Endodermal cell (in vitro differentiated cells): ENCODE results near the gene FBN2. TPM values are rescaled to one million over a fixed set of nuclear protein-coding genes. Genes with fewer than 3 reads are reported as not detected.

Experiments used
- DNase-seq: peaks from one replicate; pipeline ENCODE4 v3.0.0-alpha.2; 2017
- H3K27ac ChIP-seq: 2 replicates; pipeline ENCODE4 v1.5.1; 2013; ENCODE audit warnings: mild to moderate bottlenecking, low read depth, low read length, moderate library complexity
- H3K27me3 ChIP-seq: 2 replicates; pipeline ENCODE4 v1.6.1; 2013; ENCODE audit warnings: mild to moderate bottlenecking, low read length, moderate library complexity; ENCODE audit not compliant: insufficient read depth, control insufficient read depth, poor library complexity, severe bottlenecking
- H3K36me3 ChIP-seq: 2 replicates; pipeline ENCODE4 v1.7.0; 2013; ENCODE audit warnings: mild to moderate bottlenecking, low read length, moderate library complexity; ENCODE audit not compliant: control insufficient read depth, insufficient read depth
- H3K4me1 ChIP-seq: one replicate; pipeline ENCODE4 v1.7.0; 2013; ENCODE audit warnings: low read length; ENCODE audit not compliant: control insufficient read depth, insufficient read depth
- H3K4me3 ChIP-seq: 2 replicates; pipeline ENCODE4 v1.5.1; 2013; ENCODE audit warnings: mild to moderate bottlenecking, low read length, moderate library complexity
- H3K9ac ChIP-seq: 2 replicates; pipeline ENCODE4 v1.6.1; 2013; ENCODE audit warnings: mild to moderate bottlenecking, low read length, moderate library complexity; ENCODE audit not compliant: poor library complexity, severe bottlenecking; ENCODE audit errors: extremely low read depth
- H3K9me3 ChIP-seq: 2 replicates; pipeline ENCODE4 v1.6.1; 2013; ENCODE audit warnings: mild to moderate bottlenecking, low read length, moderate library complexity; ENCODE audit not compliant: control insufficient read depth
- H3K27ac Mint-ChIP-seq: 2 replicates; pipeline ENCODE4 v1.8.0; 2020; ENCODE audit warnings: mixed read lengths
- H3K27me3 Mint-ChIP-seq: 2 replicates; pipeline ENCODE4 v1.8.0; 2021; ENCODE audit warnings: mild to moderate bottlenecking, mixed read lengths; ENCODE audit not compliant: insufficient read depth
- H3K36me3 Mint-ChIP-seq: 2 replicates; pipeline ENCODE4 v1.8.0; 2020; ENCODE audit warnings: low read depth, mixed read lengths
- H3K4me1 Mint-ChIP-seq: 2 replicates; pipeline ENCODE4 v1.8.0; 2020; ENCODE audit warnings: mixed read lengths
- H3K4me3 Mint-ChIP-seq: 2 replicates; pipeline ENCODE4 v1.8.0; 2020; ENCODE audit warnings: mild to moderate bottlenecking, moderate library complexity, mixed read lengths
- H3K9me3 Mint-ChIP-seq: 2 replicates; pipeline ENCODE4 v1.8.0; 2020; ENCODE audit warnings: mild to moderate bottlenecking, mixed read lengths
- WGBS, 2 experiments: methylation state at CpG; one replicate each; pipeline versions ENCODE4 v1.1.5 to v1.1.7; 2013; ENCODE audit warnings: missing lambda C conversion rate in 2 of 2, mixed read lengths in 1 of 2; ENCODE audit not compliant: insufficient coverage in 1 of 2, insufficient read length in 1 of 2; 5-methylcytosine and 5-hydroxymethylcytosine counted together
- total RNA-seq, 2 donors: library from RNA; stranded (reverse); fragmentation: NEBNext Ultra II Directional in 1 of 2; extraction: Animal tissue kit (Norgen Biotek cat#: 25700) in 1 of 2; gene quantifications; 2 replicates in 1 of 2; 3 replicates in 1 of 2; pipeline ENCODE4 v1.2.1, GENCODE V29; 2021
- TF ChIP-seq, protein P1 (sequence below): fragments of 200-600 bp; sonication (generic); conservative IDR thresholded peaks from 2 replicates; pipeline ENCODE4 v1.5.0; 2021; ENCODE audit warnings: antibody characterized with exemption, mild to moderate bottlenecking

The FBN2 gene
- total RNA-seq, 2 donors from 2014 or later: 131 to 212 TPM

DNA sequence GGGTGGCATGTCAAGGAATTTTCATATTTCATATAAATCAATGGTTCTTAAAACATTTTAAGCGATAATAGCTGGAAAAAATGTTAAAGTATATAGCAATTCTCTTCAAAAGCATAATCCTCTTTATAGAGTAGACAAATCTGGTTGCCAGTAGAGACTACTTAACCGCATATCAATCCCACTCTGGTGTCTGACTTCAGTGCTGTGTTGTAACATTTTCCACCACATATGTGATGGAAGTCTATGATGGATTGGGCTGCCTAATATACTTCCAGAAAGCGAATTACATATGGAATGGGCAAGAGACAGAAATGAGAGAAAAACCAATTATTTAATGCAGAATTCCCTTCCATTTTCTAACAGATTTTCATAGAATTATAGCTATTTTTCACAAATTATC, 54.3 kb downstream of the FBN2 start:
- Mint-ChIP-seq H3K27ac (no peak overlapping the region), H3K4me3 (no peak overlapping the region), H3K9me3 (no peaks in the 10 kb centered on the region), H3K27me3 (no peaks in the 10 kb centered on the region), H3K4me1 (no peaks in the 10 kb centered on the region), H3K36me3 (peaks cover 3% of the 10 kb centered on the region)
- Histone ChIP-seq H3K4me3 (no peak overlapping the region), H3K4me1 (no peaks in the 10 kb centered on the region), H3K27ac (no peak overlapping the region), H3K9ac (no peak overlapping the region), H3K27me3 (no peaks in the 10 kb centered on the region), H3K9me3 (peaks cover 3% of the 10 kb centered on the region), H3K36me3 (no peaks in the 10 kb centered on the region)
- WGBS, 2 experiments: 97 to 100% methylated on average over 1 to 2 of the region's 3 CpGs
- TF ChIP-seq, protein P1, sequence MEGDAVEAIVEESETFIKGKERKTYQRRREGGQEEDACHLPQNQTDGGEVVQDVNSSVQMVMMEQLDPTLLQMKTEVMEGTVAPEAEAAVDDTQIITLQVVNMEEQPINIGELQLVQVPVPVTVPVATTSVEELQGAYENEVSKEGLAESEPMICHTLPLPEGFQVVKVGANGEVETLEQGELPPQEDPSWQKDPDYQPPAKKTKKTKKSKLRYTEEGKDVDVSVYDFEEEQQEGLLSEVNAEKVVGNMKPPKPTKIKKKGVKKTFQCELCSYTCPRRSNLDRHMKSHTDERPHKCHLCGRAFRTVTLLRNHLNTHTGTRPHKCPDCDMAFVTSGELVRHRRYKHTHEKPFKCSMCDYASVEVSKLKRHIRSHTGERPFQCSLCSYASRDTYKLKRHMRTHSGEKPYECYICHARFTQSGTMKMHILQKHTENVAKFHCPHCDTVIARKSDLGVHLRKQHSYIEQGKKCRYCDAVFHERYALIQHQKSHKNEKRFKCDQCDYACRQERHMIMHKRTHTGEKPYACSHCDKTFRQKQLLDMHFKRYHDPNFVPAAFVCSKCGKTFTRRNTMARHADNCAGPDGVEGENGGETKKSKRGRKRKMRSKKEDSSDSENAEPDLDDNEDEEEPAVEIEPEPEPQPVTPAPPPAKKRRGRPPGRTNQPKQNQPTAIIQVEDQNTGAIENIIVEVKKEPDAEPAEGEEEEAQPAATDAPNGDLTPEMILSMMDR: no peak
- no peak for DNase-seq

DNA sequence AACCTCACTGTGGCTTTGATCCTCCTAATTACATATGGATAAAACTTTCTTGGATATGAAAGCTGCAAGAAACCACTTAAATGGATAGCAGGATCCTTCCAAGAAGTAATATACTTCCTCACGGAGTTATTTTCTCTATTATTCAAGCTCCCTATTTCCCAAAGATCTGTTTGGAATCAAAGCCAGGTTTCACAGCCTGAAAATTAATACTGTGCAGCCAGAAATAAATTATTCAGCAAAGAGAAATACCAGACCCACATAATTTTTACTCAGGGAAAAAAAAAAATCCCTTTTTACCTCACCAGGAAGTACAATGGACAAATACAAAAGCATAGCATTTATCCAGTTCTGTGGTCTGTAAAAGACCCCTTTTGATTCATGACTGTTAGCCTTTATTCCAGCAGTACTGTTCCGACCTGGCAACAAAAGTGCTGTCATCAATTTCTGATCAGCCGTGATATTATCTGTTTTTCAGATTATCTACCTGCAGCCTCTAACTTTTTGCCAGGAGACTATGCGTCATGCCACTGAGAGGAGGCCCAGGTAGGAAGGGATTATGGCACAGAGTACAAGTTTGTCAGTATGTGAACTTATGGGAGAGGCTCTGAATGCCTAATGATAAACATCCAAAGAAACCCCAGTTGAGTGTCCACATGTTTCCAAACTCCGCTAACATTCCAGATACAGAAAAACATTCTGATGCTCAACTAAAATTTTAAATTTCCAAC, 57.0 kb downstream of the FBN2 start:
- Histone ChIP-seq H3K9ac (no peak overlapping the region), H3K27me3 (no peaks in the 10 kb centered on the region), H3K27ac (no peak overlapping the region), H3K36me3 (no peaks in the 10 kb centered on the region), H3K4me3 (no peak overlapping the region), H3K4me1 (no peaks in the 10 kb centered on the region), H3K9me3 (no peaks in the 10 kb centered on the region)
- H3K4me1 Mint-ChIP-seq: peaks cover 2% of the 10 kb centered on the region
- TF ChIP-seq, protein P1: no peak
- no peaks in the 10 kb centered on the region for H3K9me3 Mint-ChIP-seq
- H3K27ac Mint-ChIP-seq: no peak overlapping the region
- H3K4me3 Mint-ChIP-seq: no peak overlapping the region
- DNase-seq: no peak
- WGBS, 2 experiments: 84 to 91% methylated on average over 3 to 5 of the region's 5 CpGs
- no peaks in the 10 kb centered on the region for H3K27me3 Mint-ChIP-seq
- H3K36me3 Mint-ChIP-seq: peaks cover 3% of the 10 kb centered on the region

DNA sequence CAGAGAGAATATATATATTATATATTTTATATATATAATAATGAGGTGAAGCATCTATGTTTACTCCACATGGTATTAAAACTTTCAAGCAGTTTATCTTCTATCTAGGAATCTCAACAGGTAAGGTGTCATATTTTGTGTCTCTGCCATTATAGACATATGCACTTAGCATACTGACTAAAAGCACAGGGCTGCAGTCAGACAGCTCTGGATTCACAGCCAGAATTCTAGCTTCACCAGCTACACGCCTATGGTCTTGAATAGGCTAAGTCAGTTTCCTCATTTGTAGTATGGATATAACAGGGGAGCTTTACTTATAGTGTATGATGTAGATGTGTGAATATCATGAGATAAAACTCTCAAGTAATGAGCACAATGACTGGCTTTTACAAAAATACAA, 57.9 kb downstream of the FBN2 start:
- peaks cover 11% of the 10 kb centered on the region for H3K4me1 Mint-ChIP-seq
- peaks cover 2% of the 10 kb centered on the region for H3K4me1 ChIP-seq

More for the DNA sequence above, 57.9 kb downstream of the FBN2 start:
- no peak for DNase-seq
- no peaks in the 10 kb centered on the region for H3K27me3 Mint-ChIP-seq
- H3K27ac ChIP-seq: no peak overlapping the region
- H3K4me3 ChIP-seq: no peak overlapping the region
- H3K36me3 ChIP-seq: no peaks in the 10 kb centered on the region
- TF ChIP-seq, protein P1: no peak
- no peak overlapping the region for H3K4me3 Mint-ChIP-seq
- H3K27me3 ChIP-seq: no peaks in the 10 kb centered on the region
- H3K9me3 Mint-ChIP-seq: no peaks in the 10 kb centered on the region
- no peaks in the 10 kb centered on the region for H3K9me3 ChIP-seq
- WGBS, 2 experiments: 92 to 100% methylated on average over 1 of the region's 1 CpG
- no peak overlapping the region for H3K9ac ChIP-seq
- peaks cover 3% of the 10 kb centered on the region for H3K36me3 Mint-ChIP-seq
- no peak overlapping the region for H3K27ac Mint-ChIP-seq
